H9 (cell line): ENCODE data around the gene MYL6B. TPM values are rescaled to one million over a fixed set of nuclear protein-coding genes. Genes with fewer than 3 reads are reported as not detected.

Source experiments
- DNase-seq: peaks from one replicate; pipeline ENCODE4 v3.0.0-alpha.2; 2017
- H2AFZ ChIP-seq: one replicate; pipeline ENCODE4 v1.6.1; 2013; ENCODE audit warnings: mild to moderate bottlenecking, low read length, control low read depth, moderate library complexity
- H2AK5ac ChIP-seq: 2 replicates; pipeline ENCODE4 v1.6.1; 2013; ENCODE audit warnings: low read length, control low read depth, mixed read lengths; ENCODE audit not compliant: insufficient read length
- H2BK120ac ChIP-seq: one replicate; pipeline ENCODE4 v1.6.1; 2013; ENCODE audit warnings: low read depth, mild to moderate bottlenecking, low read length, control low read depth, inconsistent platforms; ENCODE audit not compliant: poor library complexity, severe bottlenecking
- H2BK12ac ChIP-seq: 2 replicates; pipeline ENCODE4 v1.6.1; 2013; ENCODE audit warnings: low read length, control low read depth, mixed read lengths, low read depth; ENCODE audit not compliant: insufficient read length
- H2BK15ac ChIP-seq: 2 replicates; pipeline ENCODE4 v1.6.1; 2013; ENCODE audit warnings: low read depth, low read length, control low read depth
- H2BK20ac ChIP-seq: one replicate; pipeline ENCODE4 v1.6.1; 2013; ENCODE audit warnings: low read depth, mild to moderate bottlenecking, low read length, control low read depth, inconsistent platforms; ENCODE audit not compliant: poor library complexity, severe bottlenecking
- H2BK5ac ChIP-seq: 2 replicates; pipeline ENCODE4 v1.6.1; 2013; ENCODE audit warnings: low read length, control low read depth, mixed read lengths; ENCODE audit not compliant: insufficient read length
- H3K14ac ChIP-seq: 2 replicates; pipeline ENCODE4 v1.6.1; 2013; ENCODE audit warnings: low read length, control low read depth; ENCODE audit not compliant: insufficient read depth
- H3K18ac ChIP-seq: 2 replicates; pipeline ENCODE4 v1.6.1; 2013; ENCODE audit warnings: low read depth, mild to moderate bottlenecking, mixed read lengths, low read length, control low read depth; ENCODE audit not compliant: insufficient read length
- H3K23ac ChIP-seq: 2 replicates; pipeline ENCODE4 v1.6.1; 2013; ENCODE audit warnings: low read length, control low read depth, mixed read lengths, low read depth; ENCODE audit not compliant: insufficient read length
- H3K23me2 ChIP-seq: 2 replicates; pipeline ENCODE4 v1.6.1; 2013; ENCODE audit warnings: low read depth, mild to moderate bottlenecking, mixed read lengths, low read length, control low read depth; ENCODE audit not compliant: insufficient read length, poor library complexity, severe bottlenecking
- H3K27ac ChIP-seq: 2 replicates; pipeline ENCODE4 v1.5.1; 2013; ENCODE audit warnings: low read length, control low read depth, mixed read lengths, low read depth; ENCODE audit not compliant: insufficient read length
- H3K27me3 ChIP-seq: 2 replicates; pipeline ENCODE4 v1.6.1; 2013; ENCODE audit warnings: low read length, control low read depth, inconsistent platforms; ENCODE audit not compliant: insufficient read depth
- H3K4ac ChIP-seq: 2 replicates; pipeline ENCODE4 v1.6.1; 2013; ENCODE audit warnings: low read depth, mild to moderate bottlenecking, control low read depth, inconsistent platforms, low read length, moderate library complexity
- H3K4me1 ChIP-seq: 2 replicates; pipeline ENCODE4 v1.6.1; 2013; ENCODE audit warnings: low read length, control low read depth, inconsistent platforms; ENCODE audit not compliant: insufficient read depth
- H3K4me2 ChIP-seq: 2 replicates; pipeline ENCODE4 v1.6.1; 2013; ENCODE audit warnings: low read length, control low read depth, mixed read lengths; ENCODE audit not compliant: insufficient read length, insufficient read depth
- H3K56ac ChIP-seq: 2 replicates; pipeline ENCODE4 v1.6.1; 2013; ENCODE audit warnings: low read depth, mild to moderate bottlenecking, mixed read lengths, low read length, control low read depth; ENCODE audit not compliant: insufficient read length
- H3K79me1 ChIP-seq: 2 replicates; pipeline ENCODE4 v1.6.1; 2013; ENCODE audit warnings: low read depth, mild to moderate bottlenecking, moderate library complexity, low read length, control low read depth, inconsistent platforms; ENCODE audit not compliant: insufficient read depth, poor library complexity, severe bottlenecking
- H3K79me2 ChIP-seq: 2 replicates; pipeline ENCODE4 v1.6.1; 2013; ENCODE audit warnings: low read length, control low read depth, inconsistent platforms; ENCODE audit not compliant: insufficient read depth
- H3K9ac ChIP-seq: 2 replicates; pipeline ENCODE4 v1.6.1; 2013; ENCODE audit warnings: low read length, control low read depth, mixed read lengths; ENCODE audit not compliant: insufficient read length; ENCODE audit errors: extremely low read depth
- H3K9me3 ChIP-seq: one replicate; pipeline ENCODE4 v1.6.1; 2013; ENCODE audit warnings: low read depth, low read length, inconsistent platforms; ENCODE audit not compliant: control insufficient read depth
- H3T11ph ChIP-seq: one replicate; pipeline ENCODE4 v1.6.1; 2013; ENCODE audit warnings: mild to moderate bottlenecking, low read length, control low read depth, inconsistent platforms
- H4K20me1 ChIP-seq: one replicate; pipeline ENCODE4 v1.6.1; 2013; ENCODE audit not compliant: control insufficient read depth, insufficient read length, insufficient read depth
- H4K5ac ChIP-seq: 2 replicates; pipeline ENCODE4 v1.6.1; 2013; ENCODE audit warnings: low read depth, mild to moderate bottlenecking, mixed read lengths, low read length, control low read depth; ENCODE audit not compliant: insufficient read length
- H4K8ac ChIP-seq: replicated peaks from 2 replicates; pipeline ENCODE4 v1.6.1; 2013; ENCODE audit warnings: low read length, control low read depth, mixed read lengths, low read depth; ENCODE audit not compliant: insufficient read length
- H4K91ac ChIP-seq: 2 replicates; pipeline ENCODE4 v1.6.1; 2013; ENCODE audit warnings: low read depth, mild to moderate bottlenecking, moderate library complexity, mixed read lengths, low read length, control low read depth; ENCODE audit not compliant: insufficient read length
- H3K27ac Mint-ChIP-seq, 3 experiments: 2 replicates in 2 of 3; 3 replicates in 1 of 3; pipeline ENCODE4 v1.8.0; 2020 to 2021; ENCODE audit warnings: mixed read lengths in 3 of 3, mild to moderate bottlenecking in 1 of 3, moderate library complexity in 1 of 3
- H3K27me3 Mint-ChIP-seq: 2 replicates; pipeline ENCODE4 v1.8.0; 2021; ENCODE audit warnings: low read depth, mild to moderate bottlenecking, moderate library complexity, mixed read lengths
- H3K36me3 Mint-ChIP-seq, 3 experiments: 2 replicates in 2 of 3; 3 replicates in 1 of 3; pipeline ENCODE4 v1.8.0; 2020 to 2021; ENCODE audit warnings: low read depth in 3 of 3, mixed read lengths in 3 of 3; ENCODE audit not compliant: insufficient read depth in 1 of 3
- H3K4me1 Mint-ChIP-seq, 2 experiments: 2 replicates each; pipeline ENCODE4 v1.8.0; 2020; ENCODE audit warnings: mixed read lengths in 2 of 2
- H3K4me3 Mint-ChIP-seq, 2 experiments: 2 replicates in 1 of 2; 3 replicates in 1 of 2; pipeline ENCODE4 v1.8.0; 2020 to 2021; ENCODE audit warnings: mild to moderate bottlenecking in 2 of 2, mixed read lengths in 2 of 2, moderate library complexity in 1 of 2
- H3K9me3 Mint-ChIP-seq, 2 experiments: 2 replicates in 1 of 2; 3 replicates in 1 of 2; pipeline ENCODE4 v1.8.0; 2020; ENCODE audit warnings: mild to moderate bottlenecking in 2 of 2, mixed read lengths in 2 of 2, moderate library complexity in 1 of 2
- WGBS: extraction: QIAGEN DNeasy Blood & Tissue Kit; methylation state at CpG from one replicate; pipeline ENCODE4 v1.1.7; 2013; ENCODE audit warnings: missing lambda C conversion rate, low lambda C conversion rate, mixed read lengths; ENCODE audit not compliant: insufficient read length; ENCODE audit errors: extremely low coverage; 5-methylcytosine and 5-hydroxymethylcytosine counted together
- total RNA-seq: library from RNA; stranded (reverse); gene quantifications from 2 replicates; pipeline ENCODE4 v1.2.1, GENCODE V29; 2021
- TF ChIP-seq, protein P1 (sequence below): fragments of 200-600 bp; sonication (generic); conservative IDR thresholded peaks from 3 replicates; pipeline ENCODE4 v1.8.0; 2021; ENCODE audit warnings: antibody characterized with exemption, mild to moderate bottlenecking

MYL6B gene
- total RNA-seq, 1 experiment from 2014 or later: 165 TPM

- Histone ChIP-seq H3K4me2 (peak overlapping the region; percentile 80), H3K4me1 (peaks cover 5% of the 10 kb centered on the region; the same call in 1 of the 2 replicates), H3K27ac (no peak overlapping the region), H4K5ac (no peak overlapping the region), H3K14ac (no peak overlapping the region), H3K56ac (no peak overlapping the region), H3K23me2 (peaks cover 15% of the 10 kb centered on the region), H4K8ac (no peak overlapping the region), H2AFZ (no peak overlapping the region), H4K91ac (no peak overlapping the region), H2BK120ac (no peak overlapping the region), H2BK15ac (no peak overlapping the region), H2AK5ac (no peak overlapping the region), H3K79me2 (peaks cover 3% of the 10 kb centered on the region; the same call in 1 of the 2 replicates), H2BK12ac (no peak overlapping the region), H2BK20ac (no peak overlapping the region), H3K27me3 (no peaks in the 10 kb centered on the region), H2BK5ac (no peak overlapping the region), H3K4ac (no peak overlapping the region), H3K23ac (no peak overlapping the region), H3K79me1 (peaks cover 2% of the 10 kb centered on the region), H3T11ph (no peak overlapping the region), H4K20me1 (no peaks in the 10 kb centered on the region), H3K9me3 (no peaks in the 10 kb centered on the region), H3K18ac (no peak overlapping the region), H3K9ac (no peak overlapping the region)
- TF ChIP-seq, protein P1, sequence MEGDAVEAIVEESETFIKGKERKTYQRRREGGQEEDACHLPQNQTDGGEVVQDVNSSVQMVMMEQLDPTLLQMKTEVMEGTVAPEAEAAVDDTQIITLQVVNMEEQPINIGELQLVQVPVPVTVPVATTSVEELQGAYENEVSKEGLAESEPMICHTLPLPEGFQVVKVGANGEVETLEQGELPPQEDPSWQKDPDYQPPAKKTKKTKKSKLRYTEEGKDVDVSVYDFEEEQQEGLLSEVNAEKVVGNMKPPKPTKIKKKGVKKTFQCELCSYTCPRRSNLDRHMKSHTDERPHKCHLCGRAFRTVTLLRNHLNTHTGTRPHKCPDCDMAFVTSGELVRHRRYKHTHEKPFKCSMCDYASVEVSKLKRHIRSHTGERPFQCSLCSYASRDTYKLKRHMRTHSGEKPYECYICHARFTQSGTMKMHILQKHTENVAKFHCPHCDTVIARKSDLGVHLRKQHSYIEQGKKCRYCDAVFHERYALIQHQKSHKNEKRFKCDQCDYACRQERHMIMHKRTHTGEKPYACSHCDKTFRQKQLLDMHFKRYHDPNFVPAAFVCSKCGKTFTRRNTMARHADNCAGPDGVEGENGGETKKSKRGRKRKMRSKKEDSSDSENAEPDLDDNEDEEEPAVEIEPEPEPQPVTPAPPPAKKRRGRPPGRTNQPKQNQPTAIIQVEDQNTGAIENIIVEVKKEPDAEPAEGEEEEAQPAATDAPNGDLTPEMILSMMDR: no peak
- Mint-ChIP-seq H3K27me3 (peaks cover 11% of the 10 kb centered on the region), H3K27ac (peak overlapping the region; percentile 21 to 97 (median 96); a peak in 6 of 7 replicates), H3K9me3 (peaks cover 0 to 4% of the 10 kb centered on the region in 2 experiments; a peak in 3 of 5 replicates), H3K4me3 (peak overlapping the region; percentile 93 to 96), H3K4me1 (peaks cover 46 to 60% of the 10 kb centered on the region in 2 experiments), H3K36me3 (peaks cover 61 to 82% (median 71%) of the 10 kb centered on the region in 3 experiments)
- no peak for DNase-seq
- WGBS: no CpG with 5 or more reads among the region's 11 CpGs
Measured at GRCh38 chr12:56160894-56161689, 8.7 kb downstream of the MYL6B start.
